ENCODE results near the gene USP47. TPM values are rescaled to one million over a fixed set of nuclear protein-coding genes. Genes with fewer than 3 reads are reported as not detected.

Gene USP47
- total RNA-seq, 1 donor = 169 TPM

DNA sequence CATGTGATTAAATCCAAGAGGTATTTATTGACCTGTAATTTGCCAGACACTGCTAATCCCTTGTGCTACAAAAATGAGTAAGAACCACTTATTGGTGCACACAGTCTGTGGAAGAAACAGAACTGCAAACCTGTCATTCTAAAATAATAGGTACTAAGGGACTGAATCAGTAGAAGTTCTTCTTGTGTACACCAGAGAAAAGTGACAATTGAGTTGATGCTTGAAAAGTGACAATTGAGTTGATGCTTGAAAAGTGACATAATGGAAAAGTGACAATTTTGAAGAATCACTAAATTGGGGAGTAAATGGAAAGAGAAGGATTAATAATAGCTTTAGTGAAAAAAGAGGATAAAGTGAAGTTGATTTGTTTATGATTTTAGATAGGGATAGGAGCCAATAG, 110.3 kb downstream of the USP47 start:
- H3K27me3 ChIP-seq (ENCODE audit: insufficient read depth, low read length) = no peaks in the 10 kb centered on the region
- no peak overlapping the region for H3K4me3 ChIP-seq (ENCODE audit: low read length)
- no peaks in the 10 kb centered on the region for H3K4me1 ChIP-seq (ENCODE audit: insufficient read depth, low read length)
- no peaks in the 10 kb centered on the region for H3K9me3 ChIP-seq (ENCODE audit: low read depth, low read length)

DNA sequence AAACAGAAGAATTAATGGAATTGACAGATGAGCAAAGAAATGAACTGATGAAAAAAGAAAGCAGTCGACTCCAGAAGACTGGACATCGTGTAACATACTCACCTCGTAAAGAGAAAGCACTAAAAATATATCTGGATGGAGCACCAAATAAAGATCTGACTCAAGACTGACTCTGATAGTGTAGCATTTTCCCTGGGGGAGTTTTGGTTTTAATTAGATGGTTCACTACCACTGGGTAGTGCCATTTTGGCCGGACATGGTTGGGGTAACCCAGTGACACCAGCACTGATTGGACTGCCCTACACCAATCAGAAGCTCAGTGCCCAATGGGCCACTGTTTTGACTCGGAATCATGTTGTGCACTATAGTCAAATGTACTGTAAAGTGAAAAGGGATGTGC, 114.2 kb downstream of the USP47 start:
- Histone ChIP-seq H3K4me3 (ENCODE audit: low read length) (no peak overlapping the region), H3K27me3 (ENCODE audit: insufficient read depth, low read length) (no peaks in the 10 kb centered on the region), H3K9me3 (ENCODE audit: low read depth, low read length) (no peaks in the 10 kb centered on the region), H3K4me1 (ENCODE audit: insufficient read depth, low read length) (peaks cover 11% of the 10 kb centered on the region)

DNA sequence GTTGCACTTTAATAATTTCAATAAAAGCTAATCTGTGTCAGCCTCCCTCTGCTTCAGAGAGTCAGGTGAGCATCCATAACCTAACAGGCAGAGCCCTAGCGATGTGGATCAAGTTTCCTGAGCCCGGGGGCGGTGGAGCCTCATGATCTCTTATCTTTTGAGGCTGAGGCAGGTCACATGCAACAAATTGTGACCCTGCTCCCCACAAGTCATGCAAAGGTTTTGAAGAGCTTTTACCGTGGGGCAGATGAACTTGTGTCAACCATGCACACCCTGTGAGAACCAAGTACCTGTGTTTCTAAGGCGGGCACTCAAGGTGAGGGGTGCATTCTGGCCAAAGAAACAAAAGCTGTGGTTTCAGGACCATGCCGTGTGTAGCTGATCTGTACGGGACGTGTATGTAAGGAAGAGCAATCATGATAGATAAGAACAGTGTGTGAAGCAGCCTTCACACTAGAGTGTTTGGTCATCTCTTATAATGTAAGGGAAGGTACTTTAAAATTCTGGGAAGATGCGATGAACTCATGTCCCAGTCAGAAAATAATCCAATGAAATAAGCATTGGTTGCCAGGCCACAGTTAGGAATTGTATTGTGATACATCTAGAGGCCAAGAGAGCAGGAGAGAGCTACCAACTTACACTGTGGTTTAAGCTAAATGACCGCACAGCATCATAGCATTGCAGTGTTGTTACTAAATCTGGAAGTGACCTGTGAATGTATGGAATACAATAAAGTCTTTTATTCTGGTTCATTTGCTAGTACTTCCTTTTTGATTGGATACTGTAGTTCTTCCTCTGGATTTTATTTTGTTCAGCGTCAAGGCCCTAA, 116.8 kb downstream of the USP47 start:
- H3K9me3 ChIP-seq (ENCODE audit: low read depth, low read length) = no peaks in the 10 kb centered on the region
- no peak overlapping the region for H3K4me3 ChIP-seq (ENCODE audit: low read length)
- no peaks in the 10 kb centered on the region for H3K27me3 ChIP-seq (ENCODE audit: insufficient read depth, low read length)
- peaks cover 18% of the 10 kb centered on the region for H3K4me1 ChIP-seq (ENCODE audit: insufficient read depth, low read length)

DNA sequence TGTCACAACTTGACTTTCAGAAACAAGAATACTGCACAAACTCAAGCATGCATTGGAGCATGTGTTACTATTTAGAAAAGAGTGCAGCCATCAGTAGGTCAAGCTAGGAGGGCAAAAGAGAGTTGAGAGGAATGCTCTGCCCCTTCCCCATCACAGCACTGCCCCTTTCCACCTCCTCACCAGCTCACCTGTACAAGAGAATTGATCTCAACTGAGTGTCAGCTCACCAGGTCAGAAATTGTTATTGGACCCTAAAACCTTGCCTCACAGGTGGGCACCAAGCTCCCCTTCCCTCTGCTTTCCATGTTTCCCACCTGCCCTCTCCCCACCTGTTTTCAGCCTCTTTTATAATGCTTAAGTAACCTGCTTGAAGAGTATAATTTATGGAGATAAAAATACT, 117.8 kb downstream of the USP47 start:
- no peak overlapping the region for H3K4me3 ChIP-seq (ENCODE audit: low read length)
- peaks cover 18% of the 10 kb centered on the region for H3K4me1 ChIP-seq (ENCODE audit: insufficient read depth, low read length)
- H3K9me3 ChIP-seq (ENCODE audit: low read depth, low read length) = no peaks in the 10 kb centered on the region
- H3K27me3 ChIP-seq (ENCODE audit: insufficient read depth, low read length) = no peaks in the 10 kb centered on the region

DNA sequence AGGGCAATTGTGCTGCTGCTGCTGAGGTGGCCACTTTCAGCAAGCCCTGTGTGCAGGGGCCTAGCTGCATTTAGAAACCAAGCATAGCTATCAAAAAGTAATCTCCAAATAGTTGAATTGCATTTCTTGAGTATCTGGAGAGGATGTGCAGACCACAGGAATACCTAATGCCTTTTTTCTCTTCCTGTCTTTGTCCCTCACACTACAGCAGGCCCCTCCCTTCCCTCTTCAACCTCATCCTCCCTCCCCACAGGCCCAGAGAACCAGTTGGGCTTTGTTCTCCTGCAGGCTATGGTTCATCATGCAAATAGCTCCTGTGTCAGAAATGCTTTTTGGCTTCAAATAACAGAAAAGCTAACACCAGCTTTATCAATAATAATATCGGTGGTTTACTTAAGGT, 118.9 kb downstream of the USP47 start:
- Histone ChIP-seq H3K4me3 (ENCODE audit: low read length) (no peak overlapping the region), H3K27me3 (ENCODE audit: insufficient read depth, low read length) (no peaks in the 10 kb centered on the region), H3K4me1 (ENCODE audit: insufficient read depth, low read length) (peaks cover 18% of the 10 kb centered on the region), H3K9me3 (ENCODE audit: low read depth, low read length) (no peaks in the 10 kb centered on the region)

DNA sequence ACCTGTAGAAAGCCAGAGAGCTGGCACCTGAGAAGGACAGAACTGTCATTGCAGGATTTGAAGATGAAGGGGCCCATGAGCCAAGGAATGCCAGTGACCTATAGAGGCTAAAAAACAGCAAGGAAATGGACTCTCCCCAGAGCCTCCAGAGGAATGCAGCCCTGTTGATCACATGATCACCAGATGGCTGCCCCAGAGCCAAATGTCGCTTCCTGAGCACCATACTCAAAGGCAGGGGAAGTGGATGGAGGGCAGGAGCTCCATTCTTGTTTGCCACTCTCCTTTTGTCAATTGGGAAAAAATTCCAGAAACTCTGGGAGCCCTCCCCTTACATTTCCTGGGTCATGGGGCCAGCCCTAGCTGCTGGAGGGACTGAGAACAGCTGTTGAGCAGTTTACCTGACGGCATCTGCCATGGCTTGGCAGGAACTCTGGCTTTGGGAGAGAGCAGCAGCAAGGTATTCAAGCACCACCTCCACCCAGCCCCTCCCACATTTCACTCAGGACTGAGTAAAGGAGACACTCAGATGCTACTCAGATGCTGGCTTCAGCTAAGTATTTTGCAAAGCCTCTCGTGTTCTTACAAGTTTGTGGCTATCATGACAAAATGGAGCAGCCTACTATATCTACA, 119.7 kb downstream of the USP47 start:
- Histone ChIP-seq H3K4me1 (ENCODE audit: insufficient read depth, low read length) (peaks cover 18% of the 10 kb centered on the region), H3K4me3 (ENCODE audit: low read length) (no peak overlapping the region), H3K9me3 (ENCODE audit: low read depth, low read length) (no peaks in the 10 kb centered on the region), H3K27me3 (ENCODE audit: insufficient read depth, low read length) (no peaks in the 10 kb centered on the region)

DNA sequence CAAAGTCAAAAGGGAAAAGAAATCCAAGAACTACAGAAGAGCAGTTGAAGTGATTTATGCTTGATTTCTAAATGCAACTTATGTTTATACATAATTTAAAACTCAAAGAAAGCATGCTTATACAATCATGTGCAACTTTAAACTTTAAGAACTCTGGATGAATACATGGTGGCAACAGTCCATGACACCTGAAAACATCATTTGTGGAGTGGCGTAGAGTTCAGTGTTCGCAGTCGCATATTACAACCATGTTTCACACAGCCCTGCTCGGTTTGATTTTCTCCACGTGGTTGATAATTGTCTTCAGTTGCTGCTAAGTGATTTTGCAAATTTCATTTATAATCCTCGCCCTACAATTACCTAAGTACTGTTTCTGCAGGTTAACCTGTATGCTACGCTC, 121.3 kb downstream of the USP47 start:
- Histone ChIP-seq H3K4me1 (ENCODE audit: insufficient read depth, low read length) (peaks cover 18% of the 10 kb centered on the region), H3K4me3 (ENCODE audit: low read length) (no peak overlapping the region), H3K9me3 (ENCODE audit: low read depth, low read length) (no peaks in the 10 kb centered on the region), H3K27me3 (ENCODE audit: insufficient read depth, low read length) (no peaks in the 10 kb centered on the region)

DNA sequence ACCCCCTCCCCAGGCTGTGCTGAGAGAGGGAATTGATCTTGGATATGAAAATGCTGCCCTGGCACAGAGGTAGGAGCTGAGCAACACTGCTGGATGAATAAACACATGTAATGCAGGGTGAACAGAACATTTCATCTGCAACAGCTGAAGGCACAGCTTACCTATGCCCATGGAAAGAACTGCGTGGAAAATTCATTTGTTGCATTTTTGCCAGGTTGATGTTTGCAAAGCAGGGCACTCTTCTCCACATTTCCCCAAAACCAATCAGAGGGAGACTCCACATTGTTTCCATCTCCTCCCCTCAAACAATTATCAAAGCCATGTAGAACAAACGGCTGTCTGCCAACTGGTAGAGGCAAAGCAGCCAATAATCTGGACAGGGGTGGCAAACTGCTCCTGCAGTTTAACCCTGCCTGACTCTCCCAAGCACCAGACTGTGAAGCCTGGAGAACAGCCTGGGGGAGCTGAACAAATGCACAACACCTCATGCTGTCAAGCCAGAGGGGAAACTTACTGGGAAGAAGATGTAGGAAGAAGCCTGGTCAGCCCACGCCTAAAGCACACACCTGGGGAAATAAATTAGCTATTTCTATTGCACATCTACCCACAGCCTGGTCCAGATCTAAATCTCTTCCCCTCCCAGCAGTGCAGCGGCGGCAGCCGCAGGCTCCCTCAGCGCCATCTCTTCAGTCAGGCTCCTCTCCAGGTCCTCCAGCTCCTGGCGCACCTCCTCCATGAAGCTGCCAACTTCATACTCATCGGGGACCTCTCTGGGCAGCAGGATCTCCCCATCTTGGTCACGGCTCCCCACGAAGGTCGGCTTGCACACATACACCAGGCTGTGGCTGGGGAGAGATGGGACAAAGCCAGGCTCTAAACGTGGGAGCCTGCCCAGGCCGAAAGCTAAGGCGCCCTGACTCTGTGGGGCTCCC, 122.3 kb downstream of the USP47 start:
- Histone ChIP-seq H3K4me1 (ENCODE audit: insufficient read depth, low read length) (peaks cover 18% of the 10 kb centered on the region), H3K9me3 (ENCODE audit: low read depth, low read length) (no peaks in the 10 kb centered on the region)

DNA sequence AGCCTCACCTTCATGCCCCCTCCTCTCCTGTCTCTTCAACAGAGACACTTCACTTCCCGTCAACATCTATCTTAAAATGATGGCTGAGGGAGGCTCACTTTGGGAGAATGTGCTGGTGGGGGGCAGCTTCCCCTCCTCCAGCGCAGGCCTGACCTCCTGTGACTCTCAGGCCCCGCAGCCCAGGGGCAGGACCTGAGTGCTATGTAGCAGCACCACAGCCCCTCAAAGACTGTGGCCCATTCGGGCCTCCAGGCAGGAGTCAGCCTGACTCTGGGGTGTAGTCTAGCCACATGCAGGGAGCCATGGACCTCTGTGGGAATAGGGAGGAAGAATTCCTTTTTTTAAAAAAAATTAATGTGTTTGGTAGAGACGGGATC, 123.0 kb downstream of the USP47 start:
- H3K27me3 ChIP-seq (ENCODE audit: insufficient read depth, low read length) = no peaks in the 10 kb centered on the region

More for the DNA sequence above, 122.3 kb downstream of the USP47 start:
- Histone ChIP-seq H3K4me3 (ENCODE audit: low read length) (no peak overlapping the region), H3K27me3 (ENCODE audit: insufficient read depth, low read length) (no peaks in the 10 kb centered on the region)

DNA sequence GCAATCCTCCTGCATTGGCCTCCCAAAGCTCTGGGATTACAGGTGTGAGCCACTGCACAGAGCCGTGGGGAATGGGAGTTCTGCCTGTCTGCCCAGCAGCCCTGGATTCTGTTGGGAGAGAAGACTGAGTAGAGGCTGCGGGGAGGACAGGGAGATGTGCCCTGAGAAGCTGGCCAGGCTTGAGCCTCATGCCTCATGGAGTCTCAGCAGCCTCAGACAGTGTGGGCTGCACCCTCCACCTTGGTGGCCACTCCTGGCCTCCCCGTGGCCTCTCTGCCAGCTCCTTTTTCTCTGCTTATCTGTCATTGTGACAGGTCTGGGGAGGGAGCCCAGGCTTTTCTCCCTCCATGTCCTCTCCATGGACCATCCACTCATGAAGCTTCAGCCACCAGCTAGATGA, 123.4 kb downstream of the USP47 start:
- no peaks in the 10 kb centered on the region for H3K9me3 ChIP-seq (ENCODE audit: low read depth, low read length)
- H3K27me3 ChIP-seq (ENCODE audit: insufficient read depth, low read length) = no peaks in the 10 kb centered on the region
- H3K4me1 ChIP-seq (ENCODE audit: insufficient read depth, low read length) = peaks cover 15% of the 10 kb centered on the region
- H3K4me3 ChIP-seq (ENCODE audit: low read length) = no peak overlapping the region

More for the DNA sequence above, 123.0 kb downstream of the USP47 start:
- Histone ChIP-seq H3K4me1 (ENCODE audit: insufficient read depth, low read length) (peaks cover 18% of the 10 kb centered on the region), H3K9me3 (ENCODE audit: low read depth, low read length) (no peaks in the 10 kb centered on the region), H3K4me3 (ENCODE audit: low read length) (no peak overlapping the region)

DNA sequence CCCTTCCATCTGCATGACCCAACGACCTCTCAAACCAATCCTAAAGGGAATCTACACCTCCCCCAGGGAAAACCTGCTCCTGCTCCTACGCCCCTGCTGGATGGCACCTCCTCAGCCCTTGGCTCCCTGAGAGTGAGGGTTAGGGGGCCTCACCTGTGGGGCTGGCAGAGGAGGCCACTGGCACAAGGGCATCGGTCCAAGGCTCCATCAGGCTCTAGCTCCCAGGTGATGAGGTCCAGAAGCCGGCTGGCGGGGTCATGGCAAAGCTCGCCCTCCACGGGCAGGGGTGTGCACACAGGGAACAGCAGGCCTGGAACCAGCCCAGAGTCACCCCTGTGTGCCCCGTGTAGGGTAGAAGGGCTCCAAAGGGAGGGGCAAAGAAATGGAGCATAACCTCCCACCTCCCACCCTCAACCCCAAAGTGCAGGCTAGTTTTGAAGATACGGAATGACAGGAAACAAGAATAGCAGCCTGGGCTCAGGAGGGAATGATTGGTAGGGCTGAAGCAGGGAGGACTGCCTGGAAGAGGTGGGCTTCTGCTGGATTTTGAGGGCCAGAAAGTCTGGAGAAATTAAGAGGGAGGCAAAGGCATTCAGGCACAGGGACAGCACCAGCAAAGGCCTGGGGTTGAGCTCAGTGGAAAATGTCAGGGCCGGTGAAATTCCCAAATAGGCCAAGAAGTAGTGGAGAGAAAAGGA, 124.0 kb downstream of the USP47 start:
- Histone ChIP-seq H3K4me1 (ENCODE audit: insufficient read depth, low read length) (peaks cover 9% of the 10 kb centered on the region), H3K4me3 (ENCODE audit: low read length) (no peak overlapping the region), H3K9me3 (ENCODE audit: low read depth, low read length) (no peaks in the 10 kb centered on the region), H3K27me3 (ENCODE audit: insufficient read depth, low read length) (no peaks in the 10 kb centered on the region)

DNA sequence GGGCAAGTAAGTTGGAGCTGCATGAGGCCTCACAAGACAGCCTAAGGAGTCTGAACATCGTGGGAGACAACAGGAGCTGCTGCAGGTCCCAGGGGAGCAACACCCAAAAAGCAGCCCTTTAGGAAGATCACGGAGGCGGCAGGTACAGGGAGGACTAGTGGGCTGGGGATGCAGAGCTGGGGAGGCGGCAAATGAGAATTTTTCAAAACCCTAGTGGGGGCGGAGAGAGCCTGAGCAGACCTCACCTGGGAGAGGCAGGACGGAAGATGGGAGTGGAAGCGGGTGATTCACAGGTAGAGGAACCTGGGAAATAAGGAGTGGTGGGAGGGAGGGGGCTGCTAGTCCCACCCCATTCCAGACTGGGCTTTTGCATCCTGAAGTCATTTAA, 124.6 kb downstream of the USP47 start:
- Histone ChIP-seq H3K4me3 (ENCODE audit: low read length) (no peak overlapping the region), H3K27me3 (ENCODE audit: insufficient read depth, low read length) (no peaks in the 10 kb centered on the region), H3K4me1 (ENCODE audit: insufficient read depth, low read length) (peaks cover 4% of the 10 kb centered on the region), H3K9me3 (ENCODE audit: low read depth, low read length) (no peaks in the 10 kb centered on the region)

DNA sequence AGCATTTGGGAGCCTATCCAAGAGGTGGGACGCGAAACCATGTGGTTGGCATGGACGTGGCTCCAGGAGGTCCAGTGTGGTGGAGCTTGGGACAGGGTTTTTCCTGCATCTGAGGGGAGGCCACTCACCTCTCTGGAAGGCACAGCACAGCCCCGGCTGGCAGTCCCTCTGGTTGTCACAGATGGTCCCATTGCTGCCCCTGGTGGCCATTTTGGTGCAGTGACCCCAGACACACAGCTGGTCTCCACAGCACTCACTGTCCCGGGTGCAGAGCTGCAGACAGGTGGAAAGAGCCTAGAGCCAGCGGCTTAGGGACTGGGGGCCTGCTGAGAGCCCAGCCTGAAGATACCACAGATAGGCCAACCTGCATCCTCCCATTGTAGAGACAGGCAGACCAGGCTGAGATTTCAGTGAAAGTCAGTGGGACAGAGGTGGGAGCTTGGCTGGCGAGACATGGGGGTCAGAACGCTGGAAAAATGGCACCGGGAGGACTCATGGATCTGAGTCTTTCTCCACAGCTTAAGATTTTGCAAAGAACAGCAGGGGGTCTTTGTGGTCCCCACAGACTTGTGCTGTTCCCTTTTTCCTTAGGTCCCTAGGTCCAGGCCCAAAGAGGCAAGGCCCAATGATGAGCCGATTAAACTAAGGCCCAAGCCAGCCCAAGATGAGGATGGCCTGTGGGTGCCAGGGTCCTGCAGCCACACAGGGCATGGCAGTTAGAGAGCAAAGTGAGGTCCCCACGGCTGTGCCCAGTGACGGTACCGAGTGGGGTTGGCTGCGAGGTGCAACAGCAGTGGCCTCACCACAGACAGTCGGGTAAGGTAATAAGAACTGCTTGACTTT, 125.3 kb downstream of the USP47 start:
- Histone ChIP-seq H3K27me3 (ENCODE audit: insufficient read depth, low read length) (no peaks in the 10 kb centered on the region), H3K4me1 (ENCODE audit: insufficient read depth, low read length) (no peaks in the 10 kb centered on the region), H3K9me3 (ENCODE audit: low read depth, low read length) (no peaks in the 10 kb centered on the region), H3K4me3 (ENCODE audit: low read length) (no peak overlapping the region)
